ENCODE measurements around the gene NT5C1B. TPM values are rescaled to one million over a fixed set of nuclear protein-coding genes. Genes with fewer than 3 reads are reported as not detected.

The NT5C1B gene
- total and polyA plus RNA-seq, 2 experiments from 2014 or later, result not detected

DNA sequence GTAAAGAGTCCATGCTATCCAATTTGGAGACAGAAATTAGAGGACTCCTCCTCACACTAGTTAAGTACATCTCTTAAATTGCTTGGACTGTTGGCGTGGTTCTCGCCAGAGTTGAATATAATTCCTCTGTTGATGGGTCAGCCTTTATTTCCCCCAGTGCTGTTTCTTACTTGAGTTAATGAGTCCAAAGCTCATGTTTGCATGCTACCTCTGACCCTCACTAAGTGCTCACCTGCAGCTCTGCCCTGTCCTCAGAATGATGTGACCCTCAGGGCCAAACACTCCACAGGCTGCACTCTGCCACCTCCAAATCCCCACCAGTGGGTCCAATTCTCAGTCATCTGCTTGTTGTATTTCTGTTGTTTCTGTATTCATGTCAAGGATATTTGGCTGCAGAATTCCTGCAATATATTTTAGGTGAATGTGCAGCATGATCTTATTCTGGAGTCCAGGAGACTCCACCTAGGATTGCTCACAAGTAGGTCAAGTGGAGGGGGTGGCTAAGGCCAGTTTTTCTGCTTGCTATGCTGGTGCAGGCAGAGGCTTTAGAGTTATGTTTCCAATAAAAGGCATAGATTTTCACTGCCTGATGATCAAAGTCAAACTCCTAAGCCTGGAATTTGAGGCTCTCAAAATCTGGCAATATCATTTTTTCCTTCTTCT lies 66.8 kb downstream of the NT5C1B start:
- Histone ChIP-seq H3F3A (replicated peaks; ENCODE audit: low read depth) (no peaks in the 10 kb centered on the region), H3K27ac (ENCODE audit: low read depth) (no peak overlapping the region), H3K79me2 (replicated peaks; ENCODE audit: insufficient read depth) (no peaks in the 10 kb centered on the region), H3K4me3 (no peak overlapping the region), H3K27me3 (ENCODE audit: insufficient read depth) (no peaks in the 10 kb centered on the region), H2AFZ (no peak overlapping the region), H4K20me1 (replicated peaks; ENCODE audit: insufficient read depth) (no peaks in the 10 kb centered on the region), H3K9me2 (ENCODE audit: insufficient read depth) (no peaks in the 10 kb centered on the region), H3K4me2 (no peak overlapping the region), H3K36me3 (ENCODE audit: insufficient read depth) (no peaks in the 10 kb centered on the region), H3K4me1 (ENCODE audit: insufficient read depth) (peaks cover 5% of the 10 kb centered on the region; the same call in 1 of the 2 replicates)
- ATAC-seq (no peak), DNase-seq (ENCODE audit: low spot score) (no peak)
- Mint-ChIP-seq H3K4me1 (peaks cover 14% of the 10 kb centered on the region; the same call in 2 of the 3 replicates), H3K9me3 (no peaks in the 10 kb centered on the region), H3K4me3 (no peak overlapping the region), H3K27ac (no peak overlapping the region; the same call in 1 of the 2 replicates), H3K27me3 (ENCODE audit: insufficient read depth, low read depth, poor library complexity) (no peaks in the 10 kb centered on the region), H3K36me3 (ENCODE audit: low read depth) (no peaks in the 10 kb centered on the region)
- TF ChIP-seq, protein P1, sequence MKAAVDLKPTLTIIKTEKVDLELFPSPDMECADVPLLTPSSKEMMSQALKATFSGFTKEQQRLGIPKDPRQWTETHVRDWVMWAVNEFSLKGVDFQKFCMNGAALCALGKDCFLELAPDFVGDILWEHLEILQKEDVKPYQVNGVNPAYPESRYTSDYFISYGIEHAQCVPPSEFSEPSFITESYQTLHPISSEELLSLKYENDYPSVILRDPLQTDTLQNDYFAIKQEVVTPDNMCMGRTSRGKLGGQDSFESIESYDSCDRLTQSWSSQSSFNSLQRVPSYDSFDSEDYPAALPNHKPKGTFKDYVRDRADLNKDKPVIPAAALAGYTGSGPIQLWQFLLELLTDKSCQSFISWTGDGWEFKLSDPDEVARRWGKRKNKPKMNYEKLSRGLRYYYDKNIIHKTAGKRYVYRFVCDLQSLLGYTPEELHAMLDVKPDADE (IDR thresholded peaks at IDR 0.05), result no peak
- no peak for TF ChIP-seq EZH2phosphoT487 (IDR thresholded peaks at IDR 0.05; ENCODE audit: unreplicated experiment)
- no peak for TF ChIP-seq ZNF331 (CRISPR knock-in tag; IDR thresholded peaks at IDR 0.05; ENCODE audit: low read depth)
- TF ChIP-seq ZNF114 (CRISPR knock-in tag; IDR thresholded peaks at IDR 0.05), result no peak
- TF ChIP-seq POLR2AphosphoS5 (IDR thresholded peaks at IDR 0.05; ENCODE audit: low read depth), result no peak
- TF ChIP-seq, protein P2, sequence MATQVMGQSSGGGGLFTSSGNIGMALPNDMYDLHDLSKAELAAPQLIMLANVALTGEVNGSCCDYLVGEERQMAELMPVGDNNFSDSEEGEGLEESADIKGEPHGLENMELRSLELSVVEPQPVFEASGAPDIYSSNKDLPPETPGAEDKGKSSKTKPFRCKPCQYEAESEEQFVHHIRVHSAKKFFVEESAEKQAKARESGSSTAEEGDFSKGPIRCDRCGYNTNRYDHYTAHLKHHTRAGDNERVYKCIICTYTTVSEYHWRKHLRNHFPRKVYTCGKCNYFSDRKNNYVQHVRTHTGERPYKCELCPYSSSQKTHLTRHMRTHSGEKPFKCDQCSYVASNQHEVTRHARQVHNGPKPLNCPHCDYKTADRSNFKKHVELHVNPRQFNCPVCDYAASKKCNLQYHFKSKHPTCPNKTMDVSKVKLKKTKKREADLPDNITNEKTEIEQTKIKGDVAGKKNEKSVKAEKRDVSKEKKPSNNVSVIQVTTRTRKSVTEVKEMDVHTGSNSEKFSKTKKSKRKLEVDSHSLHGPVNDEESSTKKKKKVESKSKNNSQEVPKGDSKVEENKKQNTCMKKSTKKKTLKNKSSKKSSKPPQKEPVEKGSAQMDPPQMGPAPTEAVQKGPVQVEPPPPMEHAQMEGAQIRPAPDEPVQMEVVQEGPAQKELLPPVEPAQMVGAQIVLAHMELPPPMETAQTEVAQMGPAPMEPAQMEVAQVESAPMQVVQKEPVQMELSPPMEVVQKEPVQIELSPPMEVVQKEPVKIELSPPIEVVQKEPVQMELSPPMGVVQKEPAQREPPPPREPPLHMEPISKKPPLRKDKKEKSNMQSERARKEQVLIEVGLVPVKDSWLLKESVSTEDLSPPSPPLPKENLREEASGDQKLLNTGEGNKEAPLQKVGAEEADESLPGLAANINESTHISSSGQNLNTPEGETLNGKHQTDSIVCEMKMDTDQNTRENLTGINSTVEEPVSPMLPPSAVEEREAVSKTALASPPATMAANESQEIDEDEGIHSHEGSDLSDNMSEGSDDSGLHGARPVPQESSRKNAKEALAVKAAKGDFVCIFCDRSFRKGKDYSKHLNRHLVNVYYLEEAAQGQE (IDR thresholded peaks at IDR 0.05; ENCODE audit: unreplicated experiment), result no peak
- TF ChIP-seq, protein P3, sequence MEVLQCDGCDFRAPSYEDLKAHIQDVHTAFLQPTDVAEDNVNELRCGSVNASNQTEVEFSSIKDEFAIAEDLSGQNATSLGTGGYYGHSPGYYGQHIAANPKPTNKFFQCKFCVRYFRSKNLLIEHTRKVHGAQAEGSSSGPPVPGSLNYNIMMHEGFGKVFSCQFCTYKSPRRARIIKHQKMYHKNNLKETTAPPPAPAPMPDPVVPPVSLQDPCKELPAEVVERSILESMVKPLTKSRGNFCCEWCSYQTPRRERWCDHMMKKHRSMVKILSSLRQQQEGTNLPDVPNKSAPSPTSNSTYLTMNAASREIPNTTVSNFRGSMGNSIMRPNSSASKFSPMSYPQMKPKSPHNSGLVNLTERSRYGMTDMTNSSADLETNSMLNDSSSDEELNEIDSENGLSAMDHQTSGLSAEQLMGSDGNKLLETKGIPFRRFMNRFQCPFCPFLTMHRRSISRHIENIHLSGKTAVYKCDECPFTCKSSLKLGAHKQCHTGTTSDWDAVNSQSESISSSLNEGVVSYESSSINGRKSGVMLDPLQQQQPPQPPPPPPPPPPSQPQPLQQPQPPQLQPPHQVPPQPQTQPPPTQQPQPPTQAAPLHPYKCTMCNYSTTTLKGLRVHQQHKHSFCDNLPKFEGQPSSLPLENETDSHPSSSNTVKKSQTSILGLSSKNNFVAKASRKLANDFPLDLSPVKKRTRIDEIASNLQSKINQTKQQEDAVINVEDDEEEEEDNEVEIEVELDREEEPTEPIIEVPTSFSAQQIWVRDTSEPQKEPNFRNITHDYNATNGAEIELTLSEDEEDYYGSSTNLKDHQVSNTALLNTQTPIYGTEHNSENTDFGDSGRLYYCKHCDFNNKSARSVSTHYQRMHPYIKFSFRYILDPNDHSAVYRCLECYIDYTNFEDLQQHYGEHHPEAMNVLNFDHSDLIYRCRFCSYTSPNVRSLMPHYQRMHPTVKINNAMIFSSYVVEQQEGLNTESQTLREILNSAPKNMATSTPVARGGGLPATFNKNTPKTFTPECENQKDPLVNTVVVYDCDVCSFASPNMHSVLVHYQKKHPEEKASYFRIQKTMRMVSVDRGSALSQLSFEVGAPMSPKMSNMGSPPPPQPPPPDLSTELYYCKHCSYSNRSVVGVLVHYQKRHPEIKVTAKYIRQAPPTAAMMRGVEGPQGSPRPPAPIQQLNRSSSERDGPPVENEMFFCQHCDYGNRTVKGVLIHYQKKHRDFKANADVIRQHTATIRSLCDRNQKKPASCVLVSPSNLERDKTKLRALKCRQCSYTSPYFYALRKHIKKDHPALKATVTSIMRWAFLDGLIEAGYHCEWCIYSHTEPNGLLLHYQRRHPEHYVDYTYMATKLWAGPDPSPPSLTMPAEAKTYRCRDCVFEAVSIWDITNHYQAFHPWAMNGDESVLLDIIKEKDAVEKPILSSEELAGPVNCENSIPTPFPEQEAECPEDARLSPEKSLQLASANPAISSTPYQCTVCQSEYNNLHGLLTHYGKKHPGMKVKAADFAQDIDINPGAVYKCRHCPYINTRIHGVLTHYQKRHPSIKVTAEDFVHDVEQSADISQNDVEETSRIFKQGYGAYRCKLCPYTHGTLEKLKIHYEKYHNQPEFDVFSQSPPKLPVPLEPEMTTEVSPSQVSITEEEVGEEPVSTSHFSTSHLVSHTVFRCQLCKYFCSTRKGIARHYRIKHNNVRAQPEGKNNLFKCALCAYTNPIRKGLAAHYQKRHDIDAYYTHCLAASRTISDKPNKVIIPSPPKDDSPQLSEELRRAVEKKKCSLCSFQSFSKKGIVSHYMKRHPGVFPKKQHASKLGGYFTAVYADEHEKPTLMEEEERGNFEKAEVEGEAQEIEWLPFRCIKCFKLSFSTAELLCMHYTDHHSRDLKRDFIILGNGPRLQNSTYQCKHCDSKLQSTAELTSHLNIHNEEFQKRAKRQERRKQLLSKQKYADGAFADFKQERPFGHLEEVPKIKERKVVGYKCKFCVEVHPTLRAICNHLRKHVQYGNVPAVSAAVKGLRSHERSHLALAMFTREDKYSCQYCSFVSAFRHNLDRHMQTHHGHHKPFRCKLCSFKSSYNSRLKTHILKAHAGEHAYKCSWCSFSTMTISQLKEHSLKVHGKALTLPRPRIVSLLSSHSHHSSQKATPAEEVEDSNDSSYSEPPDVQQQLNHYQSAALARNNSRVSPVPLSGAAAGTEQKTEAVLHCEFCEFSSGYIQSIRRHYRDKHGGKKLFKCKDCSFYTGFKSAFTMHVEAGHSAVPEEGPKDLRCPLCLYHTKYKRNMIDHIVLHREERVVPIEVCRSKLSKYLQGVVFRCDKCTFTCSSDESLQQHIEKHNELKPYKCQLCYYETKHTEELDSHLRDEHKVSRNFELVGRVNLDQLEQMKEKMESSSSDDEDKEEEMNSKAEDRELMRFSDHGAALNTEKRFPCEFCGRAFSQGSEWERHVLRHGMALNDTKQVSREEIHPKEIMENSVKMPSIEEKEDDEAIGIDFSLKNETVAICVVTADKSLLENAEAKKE (CRISPR knock-in tag; IDR thresholded peaks at IDR 0.05), result no peak
- no peak for TF ChIP-seq NANOG (IDR thresholded peaks at IDR 0.05; ENCODE audit: borderline replicate concordance)
- TF ChIP-seq, protein P4, sequence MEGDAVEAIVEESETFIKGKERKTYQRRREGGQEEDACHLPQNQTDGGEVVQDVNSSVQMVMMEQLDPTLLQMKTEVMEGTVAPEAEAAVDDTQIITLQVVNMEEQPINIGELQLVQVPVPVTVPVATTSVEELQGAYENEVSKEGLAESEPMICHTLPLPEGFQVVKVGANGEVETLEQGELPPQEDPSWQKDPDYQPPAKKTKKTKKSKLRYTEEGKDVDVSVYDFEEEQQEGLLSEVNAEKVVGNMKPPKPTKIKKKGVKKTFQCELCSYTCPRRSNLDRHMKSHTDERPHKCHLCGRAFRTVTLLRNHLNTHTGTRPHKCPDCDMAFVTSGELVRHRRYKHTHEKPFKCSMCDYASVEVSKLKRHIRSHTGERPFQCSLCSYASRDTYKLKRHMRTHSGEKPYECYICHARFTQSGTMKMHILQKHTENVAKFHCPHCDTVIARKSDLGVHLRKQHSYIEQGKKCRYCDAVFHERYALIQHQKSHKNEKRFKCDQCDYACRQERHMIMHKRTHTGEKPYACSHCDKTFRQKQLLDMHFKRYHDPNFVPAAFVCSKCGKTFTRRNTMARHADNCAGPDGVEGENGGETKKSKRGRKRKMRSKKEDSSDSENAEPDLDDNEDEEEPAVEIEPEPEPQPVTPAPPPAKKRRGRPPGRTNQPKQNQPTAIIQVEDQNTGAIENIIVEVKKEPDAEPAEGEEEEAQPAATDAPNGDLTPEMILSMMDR (conservative IDR thresholded peaks at IDR 0.05; ENCODE audit: low read depth in 2 of 2), result no peak
- TF ChIP-seq JUNB (IDR thresholded peaks at IDR 0.05; ENCODE audit: unreplicated experiment), result no peak
- TF ChIP-seq STAT1 (IDR thresholded peaks at IDR 0.05; ENCODE audit: unreplicated experiment), result no peak
- no peak for TF ChIP-seq CREB1 (CRISPR knock-in tag; IDR thresholded peaks at IDR 0.05; ENCODE audit: low read depth)
- no peak for TF ChIP-seq EZH2 (IDR thresholded peaks at IDR 0.05; ENCODE audit: low read depth, unreplicated experiment)
